CD4-positive, alpha-beta T cell treated with Interleukin-15 for 1 hour (primary cell): ENCODE data around the gene TMEM163.

ENCODE experiments used
- DNase-seq: peaks from one replicate; pipeline ENCODE4 v3.0.0-alpha.2; 2020

TMEM163 gene

DNA sequence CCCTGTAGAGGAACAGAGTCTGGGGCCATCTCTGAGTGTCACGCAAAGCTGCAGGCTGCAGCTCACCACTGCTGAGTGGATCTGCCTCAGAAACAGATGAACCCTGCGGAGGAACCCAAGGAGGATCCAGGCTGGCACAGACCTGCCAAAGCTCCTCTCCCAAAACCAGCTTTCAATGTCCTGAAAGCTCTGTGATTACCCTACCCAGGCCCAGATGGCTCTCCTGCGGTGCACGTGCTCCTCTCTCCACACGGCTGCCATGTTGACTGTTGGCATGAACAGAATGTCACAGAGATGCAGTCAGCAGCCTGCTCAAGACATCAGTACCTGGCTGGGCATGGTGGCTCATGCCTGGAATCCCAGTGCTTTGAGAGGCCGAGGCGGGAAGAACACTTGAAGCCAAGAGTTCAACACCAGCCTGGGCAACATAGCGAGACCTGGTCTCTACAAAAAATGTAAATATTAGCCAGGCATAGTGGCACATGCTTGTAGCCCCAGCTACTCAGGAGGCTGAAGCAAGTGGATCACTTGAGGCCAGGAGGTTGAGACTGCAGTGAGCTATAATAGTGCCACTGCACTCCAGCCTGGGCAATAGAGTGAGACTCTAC lies 248.1 kb downstream of the TMEM163 start:
- DNase-seq, result no peak

DNA sequence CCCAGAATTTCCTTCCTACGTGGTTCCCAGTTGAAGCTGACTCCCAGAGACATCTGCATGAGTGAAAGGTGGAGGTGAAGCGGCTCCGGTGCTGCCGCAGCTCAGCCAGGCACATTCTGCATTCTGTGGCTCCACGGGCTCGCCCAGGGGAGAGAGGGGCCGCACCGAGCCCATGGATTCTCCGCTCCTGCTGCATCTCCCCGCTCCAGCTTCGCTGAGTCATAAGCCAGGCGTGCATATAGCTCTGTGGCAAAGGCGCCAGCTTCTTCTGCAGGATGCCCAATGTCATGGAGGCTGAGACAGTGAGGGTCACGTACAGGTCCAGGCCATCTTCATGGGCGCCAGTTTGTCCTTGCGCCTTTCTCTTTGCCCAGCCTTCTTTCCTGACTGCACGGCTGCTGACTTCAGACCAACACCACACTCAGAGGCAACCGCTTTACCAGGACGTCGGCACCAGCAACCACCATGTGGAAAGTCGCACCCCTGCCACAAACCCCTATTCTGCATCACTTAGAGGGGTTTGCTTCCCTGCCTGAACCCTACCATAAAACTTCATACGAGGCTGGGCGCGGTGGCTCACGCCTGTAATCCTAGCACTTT lies 249.2 kb downstream of the TMEM163 start:
- no peak for DNase-seq

DNA sequence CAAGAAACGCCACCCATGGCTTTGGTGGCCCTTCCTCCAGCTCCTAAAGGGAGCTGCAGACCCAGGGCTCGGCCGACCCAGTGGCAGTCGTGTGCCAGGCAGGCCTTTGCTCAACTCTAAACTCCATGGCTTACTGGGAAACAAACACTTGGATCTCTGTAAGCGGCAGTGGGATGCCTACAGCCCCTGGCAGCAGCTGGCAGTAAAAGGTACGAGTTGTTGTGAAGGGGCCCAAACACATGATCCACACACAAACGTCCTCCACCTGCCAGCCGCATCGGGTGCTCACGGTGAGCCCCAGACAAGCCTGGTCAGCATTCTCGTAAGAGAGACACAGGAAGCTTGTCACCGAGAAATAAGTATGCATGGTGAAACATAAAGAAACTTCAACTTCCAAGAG lies 250.0 kb downstream of the TMEM163 start:
- DNase-seq, result no peak

DNA sequence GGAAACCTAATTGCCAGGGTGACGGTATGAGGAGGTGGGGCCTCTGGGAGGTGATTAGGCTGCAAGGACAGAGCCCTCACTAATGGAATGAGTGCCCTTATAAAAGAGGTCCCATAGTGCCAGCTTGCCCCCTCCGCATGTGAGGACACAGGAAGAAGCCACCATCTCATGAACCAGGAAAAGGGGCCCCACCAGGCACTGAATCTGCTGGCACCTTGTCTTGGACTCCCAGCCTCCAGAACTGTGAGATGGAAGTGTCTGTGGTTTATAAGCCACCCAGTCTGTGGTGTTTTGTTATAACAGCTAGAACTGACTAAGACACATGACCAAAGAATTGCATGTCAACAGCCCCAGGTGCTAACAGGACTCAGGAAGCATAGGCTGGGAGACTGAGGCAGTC lies 250.6 kb downstream of the TMEM163 start:
- no peak for DNase-seq

DNA sequence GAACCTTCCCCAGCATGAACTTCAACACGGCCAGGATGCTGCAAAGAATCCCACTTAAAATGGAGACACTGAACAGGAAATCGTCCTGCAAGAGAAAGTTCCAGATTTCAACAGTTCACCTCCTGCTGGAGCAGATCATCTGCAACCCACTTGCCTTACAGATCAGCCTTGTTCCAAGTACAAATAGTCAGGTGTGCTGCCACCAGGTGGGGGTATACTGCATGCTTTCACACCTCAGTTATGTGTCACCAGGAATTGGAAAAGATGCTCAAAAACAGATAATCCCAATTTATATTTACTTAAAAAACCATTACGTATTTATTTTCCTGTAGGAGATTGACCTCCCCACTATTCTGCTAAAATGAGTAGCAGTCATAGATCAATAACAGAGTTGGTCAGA lies 252.7 kb downstream of the TMEM163 start:
- DNase-seq, result no peak

DNA sequence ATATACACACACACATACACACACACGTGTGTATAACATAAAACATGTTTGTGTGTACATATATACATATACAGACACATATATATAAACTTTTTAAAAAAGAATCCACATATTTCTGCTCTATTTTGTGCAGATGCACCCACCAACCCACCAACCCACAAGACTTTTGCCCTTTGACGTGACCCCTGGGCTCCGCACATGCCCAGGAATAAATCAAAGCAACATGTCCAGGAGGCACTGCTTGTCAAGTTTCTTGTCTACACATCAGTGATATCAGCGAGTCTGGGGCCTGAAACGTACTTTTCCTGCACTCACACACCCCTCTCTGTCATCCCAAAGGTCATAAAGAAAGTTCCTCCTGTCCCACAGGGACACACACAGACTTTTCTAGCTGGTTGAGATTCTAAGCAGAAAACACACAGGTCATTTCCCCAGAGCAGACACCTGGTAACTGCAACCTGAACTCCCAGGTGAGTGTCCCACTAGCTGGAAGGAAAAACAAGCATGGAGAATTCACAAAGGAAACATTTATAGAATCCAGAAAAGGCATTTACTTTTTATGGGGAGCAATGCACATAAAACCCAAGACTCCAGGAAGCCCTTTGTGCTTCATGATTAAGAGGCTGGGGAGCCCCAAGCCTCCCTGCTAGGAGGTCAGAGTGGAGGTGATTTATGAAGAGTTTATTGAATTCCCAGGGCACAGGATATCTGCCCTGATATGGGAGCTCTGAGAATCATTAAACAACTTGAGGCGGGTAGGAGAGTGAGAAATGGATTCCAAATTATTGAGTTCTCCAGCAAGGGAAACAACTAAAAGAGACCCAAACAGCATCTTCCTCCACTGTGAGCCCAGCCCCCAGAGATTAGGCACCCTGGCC lies 253.3 kb downstream of the TMEM163 start:
- DNase-seq, result no peak

DNA sequence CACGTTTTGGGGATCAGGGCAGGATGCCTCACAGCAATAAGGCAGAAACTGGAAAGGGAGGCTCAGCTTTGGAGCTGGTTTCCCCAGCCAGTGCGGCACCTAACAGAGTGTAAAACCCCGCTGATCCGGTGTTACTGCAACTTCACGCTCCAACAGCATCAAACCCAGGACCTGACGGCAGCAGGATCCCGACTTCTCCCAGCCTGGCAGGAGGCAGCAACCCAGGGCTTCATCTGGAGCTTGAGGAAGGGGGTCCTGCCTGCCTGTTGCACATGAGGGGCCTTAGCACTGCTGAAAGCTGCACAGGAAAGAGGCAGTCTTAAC lies 255.1 kb downstream of the TMEM163 start:
- no peak for DNase-seq

DNA sequence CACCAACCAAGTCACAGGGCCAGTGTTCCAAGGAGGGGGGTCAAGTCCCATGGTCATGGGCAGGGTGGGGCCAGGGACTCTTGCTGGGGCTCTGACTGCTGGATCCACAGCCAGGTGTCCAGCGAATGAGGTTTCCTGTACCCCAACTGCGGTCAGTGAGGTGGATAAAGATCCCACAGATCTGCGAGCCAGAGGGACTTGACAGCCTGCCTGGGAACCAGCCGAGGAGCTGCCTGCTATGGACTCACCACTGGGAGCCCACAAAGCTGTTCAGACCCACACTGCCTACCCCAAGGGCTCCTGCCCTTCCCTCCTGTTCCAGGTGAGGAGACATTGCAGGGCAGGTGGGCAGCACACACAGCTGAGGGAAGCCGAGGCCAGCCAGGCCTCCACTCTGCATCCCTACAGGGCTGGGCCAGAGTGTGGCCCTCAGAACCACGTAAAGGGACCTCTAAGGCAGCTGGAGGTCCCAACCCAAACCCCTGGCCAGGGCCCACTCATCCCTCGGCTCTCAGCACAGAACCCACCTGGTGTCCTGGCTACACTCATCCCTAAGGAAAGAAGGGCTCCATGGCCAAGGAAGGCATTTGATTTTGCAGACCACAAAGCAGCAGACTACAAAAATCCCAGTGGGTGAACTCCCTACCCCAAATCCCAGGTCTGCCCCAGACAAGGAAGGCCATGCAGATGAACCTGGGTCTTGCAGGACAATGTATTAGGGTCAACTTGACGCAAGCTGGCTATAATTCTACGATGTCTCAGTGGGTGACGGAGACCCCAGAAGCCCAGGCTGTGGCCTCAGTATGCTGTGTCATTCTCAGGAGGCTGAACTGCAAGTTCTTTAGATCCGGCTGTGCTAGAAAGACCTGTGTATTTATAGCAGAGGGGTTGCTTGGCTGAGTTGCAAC lies 255.8 kb downstream of the TMEM163 start:
- no peak for DNase-seq

DNA sequence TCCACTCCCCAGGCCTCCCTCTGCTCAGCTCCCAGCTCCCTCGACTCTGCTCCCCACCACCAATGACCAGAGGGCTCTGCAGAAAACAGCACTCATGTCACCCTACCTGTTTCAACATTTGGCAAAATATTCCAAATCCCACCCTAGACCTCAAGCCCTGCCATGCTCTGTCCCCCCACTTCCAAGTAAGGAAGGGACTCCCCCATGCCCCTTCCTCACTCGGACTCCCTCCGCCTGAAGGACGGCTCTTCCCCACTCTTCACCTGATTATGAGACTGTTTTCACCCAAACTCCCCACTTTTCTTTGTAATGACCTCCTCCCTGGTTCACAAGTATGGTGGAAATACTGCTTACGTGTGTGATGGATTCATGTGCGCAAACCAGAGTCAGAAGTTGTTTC lies 256.5 kb downstream of the TMEM163 start:
- no peak for DNase-seq

DNA sequence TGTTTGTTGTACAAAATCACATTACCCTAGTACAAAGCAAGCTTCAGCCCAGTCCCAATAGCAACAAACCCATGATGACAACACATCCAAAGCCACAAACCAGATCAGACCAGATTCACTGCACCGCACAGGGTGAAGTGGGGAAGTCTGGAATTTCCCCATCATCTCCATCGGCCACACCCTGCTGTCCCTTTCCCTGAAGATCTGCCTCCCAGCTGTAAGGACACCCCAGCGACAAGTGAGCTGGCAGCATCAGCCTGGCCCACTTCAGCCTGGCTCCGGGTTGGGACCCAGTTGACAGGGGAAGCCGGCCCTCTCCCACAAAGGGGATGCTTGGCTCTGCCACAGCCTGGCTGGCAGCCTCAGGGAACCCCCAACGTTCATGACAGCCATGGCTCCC lies 257.3 kb downstream of the TMEM163 start:
- peak; percentile 28 for DNase-seq

DNA sequence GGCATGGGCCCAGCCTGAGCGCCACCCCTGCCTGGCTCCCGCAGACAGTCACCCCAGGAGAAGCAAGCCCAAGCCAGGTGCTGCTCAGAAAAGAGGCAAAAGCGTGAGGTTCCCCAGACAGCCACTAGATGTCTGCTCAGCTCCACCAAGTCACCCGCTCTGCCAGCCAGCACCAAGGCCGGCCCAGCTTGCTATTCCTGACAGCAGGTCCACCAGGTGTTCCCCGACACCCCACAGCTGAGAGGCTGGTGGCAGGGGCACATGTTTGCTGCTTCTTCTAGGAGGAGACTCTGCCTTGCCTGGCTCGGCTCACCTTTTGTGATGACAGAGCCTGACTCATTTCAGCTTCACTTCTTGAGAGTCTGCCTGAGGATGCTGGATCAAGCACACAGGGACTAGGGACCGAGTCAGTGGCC lies 258.2 kb downstream of the TMEM163 start:
- DNase-seq, result peak; percentile 43

DNA sequence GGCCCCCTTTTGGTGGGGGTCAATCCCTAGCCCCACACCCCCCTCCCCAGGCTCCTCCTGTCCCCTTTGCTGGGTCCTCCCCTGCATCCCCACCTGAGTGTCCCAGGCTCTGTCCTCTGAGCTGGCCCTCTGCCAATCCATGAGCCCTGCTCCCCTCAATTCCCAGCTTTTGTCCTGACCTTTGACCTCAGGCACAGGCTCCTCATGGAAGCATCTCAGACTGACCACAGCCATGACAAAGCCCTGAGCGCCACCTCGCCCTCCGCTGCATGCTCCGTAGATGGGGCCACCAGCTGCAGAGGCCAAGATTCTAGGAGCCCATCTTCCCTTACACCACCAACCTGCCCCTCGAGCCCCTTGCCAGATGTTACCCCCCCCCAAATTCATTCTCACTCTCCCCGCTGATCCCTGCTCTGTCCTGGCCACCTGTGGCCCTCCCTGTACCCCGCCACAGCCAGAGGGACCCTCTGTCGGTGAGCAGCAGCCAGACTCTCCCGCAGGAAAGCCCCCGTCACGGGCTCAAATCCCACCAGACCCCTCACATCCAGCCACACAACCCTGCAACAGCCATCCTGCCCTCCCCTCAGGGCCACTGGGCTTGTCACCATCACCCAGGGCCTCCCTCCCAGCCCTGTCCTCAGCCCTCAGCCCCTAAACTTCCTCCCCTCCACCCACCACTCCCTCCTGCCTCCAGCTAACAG lies 258.9 kb downstream of the TMEM163 start:
- DNase-seq, result no peak

DNA sequence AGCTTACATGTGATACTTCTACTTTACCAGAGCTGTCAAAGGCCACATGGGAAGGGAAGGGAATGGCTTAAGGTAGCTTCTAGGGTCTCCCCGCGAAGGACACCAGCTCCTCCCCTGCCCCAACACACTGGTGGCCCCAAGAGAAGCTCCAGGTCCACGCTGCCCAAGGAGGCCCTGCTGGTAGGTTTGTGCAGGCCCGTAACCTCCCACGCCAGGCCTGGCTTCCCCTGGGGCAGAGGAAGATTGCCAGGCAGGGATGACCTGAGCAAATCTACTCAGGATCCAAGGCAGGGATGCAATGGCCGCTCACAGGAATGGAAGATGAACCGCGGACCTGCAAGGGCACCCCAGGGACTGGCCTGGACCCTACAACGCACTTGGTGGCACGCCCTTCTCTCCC lies 259.9 kb downstream of the TMEM163 start:
- no peak for DNase-seq

DNA sequence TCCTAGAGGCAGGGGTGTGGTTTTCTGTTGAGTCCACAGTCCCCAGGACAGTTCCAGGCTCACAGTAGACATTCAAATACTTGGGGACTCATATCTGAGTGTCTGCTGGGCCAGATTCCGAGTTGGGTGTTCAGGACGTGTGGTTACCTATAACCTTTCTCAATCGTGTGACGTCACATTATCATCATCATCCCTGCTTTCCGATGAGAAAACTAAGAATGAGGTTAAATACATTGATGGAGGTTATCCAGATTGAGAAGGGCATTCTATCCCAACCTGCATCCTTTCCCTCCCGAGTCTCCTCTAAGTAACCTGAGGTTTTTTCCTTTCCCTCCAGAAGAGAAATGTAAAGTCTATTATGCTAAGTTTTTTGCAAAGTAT lies 260.3 kb downstream of the TMEM163 start:
- DNase-seq, result no peak

DNA sequence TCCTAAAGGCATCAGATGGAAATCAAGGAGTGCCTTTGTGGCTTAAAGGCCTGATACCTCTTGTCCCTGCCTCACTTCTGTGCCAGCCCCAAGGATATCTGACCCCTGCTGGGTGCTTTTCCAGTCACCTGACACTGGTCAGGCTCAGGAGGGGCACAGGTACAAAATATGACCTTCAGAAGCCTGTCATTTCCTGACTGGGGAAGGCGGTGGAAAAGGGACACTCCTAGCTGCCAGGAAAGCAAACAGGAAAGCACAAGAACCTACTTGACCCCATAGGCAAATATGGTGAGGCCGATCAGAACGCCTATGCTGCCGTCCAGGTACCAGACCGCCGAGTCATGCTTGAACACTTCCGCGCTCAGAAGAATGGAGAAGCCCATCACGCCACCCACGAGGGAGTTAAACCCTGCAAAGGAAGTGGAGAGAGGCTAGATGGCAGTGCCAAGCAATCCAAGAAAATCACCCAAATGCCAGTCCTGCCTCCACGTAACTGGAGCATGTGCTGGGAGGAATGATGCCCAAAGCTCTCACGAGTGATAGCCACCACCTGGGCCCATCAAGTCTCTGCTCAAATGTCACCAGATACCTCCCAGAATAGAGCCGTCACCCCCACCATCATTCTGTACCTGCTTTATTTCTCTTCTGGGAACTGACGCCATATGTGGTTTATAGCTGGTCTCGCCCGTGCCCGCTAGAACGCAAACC lies 260.9 kb downstream of the TMEM163 start:
- DNase-seq, result no peak

DNA sequence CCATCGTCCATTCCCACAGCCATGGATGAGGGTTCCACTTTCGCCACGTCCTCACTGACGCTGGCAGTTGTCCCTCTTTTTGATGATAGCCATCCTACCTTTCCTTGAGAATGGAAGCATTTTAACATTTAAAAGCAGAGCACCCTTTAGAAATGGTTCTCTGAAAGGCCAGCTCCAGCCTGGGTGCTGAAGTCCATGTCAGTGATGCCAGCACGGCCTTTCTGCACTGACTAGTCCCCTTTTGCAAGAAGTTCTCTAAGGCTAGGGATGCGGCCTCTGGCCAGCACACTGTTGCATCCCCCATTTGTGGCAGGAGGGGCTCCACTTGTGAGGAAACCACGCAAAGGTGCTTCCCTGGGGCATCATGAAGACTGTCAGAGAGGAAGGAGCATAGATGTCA lies 261.4 kb downstream of the TMEM163 start:
- DNase-seq, result no peak

DNA sequence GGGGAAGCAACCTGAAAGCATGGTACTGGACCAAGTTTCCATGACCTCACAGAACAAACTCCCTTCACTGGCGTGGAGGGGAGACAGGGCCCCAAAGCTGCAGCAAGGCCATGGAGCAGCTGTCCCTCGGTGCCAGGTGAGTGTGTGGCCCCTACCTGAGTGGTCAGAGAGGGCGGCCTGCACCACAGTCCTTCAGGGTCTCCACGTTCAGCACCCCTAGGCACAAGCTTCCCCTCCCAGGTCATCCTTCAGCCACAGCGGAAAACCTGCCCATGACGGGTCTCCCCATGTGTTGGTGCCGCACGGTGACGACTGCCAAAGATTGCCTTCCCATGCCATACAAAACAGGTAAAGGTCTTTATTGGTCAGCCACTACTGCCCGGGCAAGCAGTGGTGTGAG lies 263.4 kb downstream of the TMEM163 start:
- DNase-seq, result no peak

DNA sequence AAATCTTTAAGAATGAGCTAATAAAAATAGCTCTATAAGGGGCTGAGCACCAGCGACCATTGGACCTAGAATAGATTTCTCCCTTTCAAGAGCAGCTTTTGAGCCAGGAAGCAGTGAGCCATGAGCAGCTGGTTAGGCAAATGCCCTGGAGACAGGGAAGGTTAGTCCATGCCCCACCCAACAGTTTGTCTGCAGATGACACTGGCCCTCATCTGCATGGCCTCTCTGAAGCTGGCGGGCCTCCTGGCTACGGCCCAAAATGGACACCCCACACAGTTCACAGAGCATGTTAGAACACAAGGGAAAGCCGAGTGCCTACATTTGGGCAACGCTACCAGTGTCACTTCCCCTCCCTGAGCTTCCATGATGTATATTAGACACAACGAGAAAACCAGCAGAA lies 263.9 kb downstream of the TMEM163 start:
- no peak for DNase-seq

DNA sequence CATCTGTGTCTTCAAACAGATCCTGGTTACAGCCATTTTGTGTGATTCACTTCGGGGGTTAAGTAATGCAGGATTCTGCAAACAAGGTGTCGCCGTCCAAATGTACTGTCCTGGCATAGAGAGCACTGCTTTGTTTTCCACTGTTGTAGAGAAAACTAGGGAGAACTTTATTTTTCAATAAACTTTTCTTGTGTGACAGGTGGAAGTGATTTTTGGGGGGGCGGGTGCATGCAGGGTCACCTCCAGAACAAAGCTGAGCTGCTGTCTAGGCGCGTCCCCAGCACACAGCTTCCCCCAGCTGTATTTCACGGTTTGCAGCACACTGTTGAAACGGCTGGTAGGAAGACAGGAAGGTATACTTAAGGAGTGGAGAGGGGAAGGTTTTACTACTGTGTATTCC lies 264.4 kb downstream of the TMEM163 start:
- no peak for DNase-seq

DNA sequence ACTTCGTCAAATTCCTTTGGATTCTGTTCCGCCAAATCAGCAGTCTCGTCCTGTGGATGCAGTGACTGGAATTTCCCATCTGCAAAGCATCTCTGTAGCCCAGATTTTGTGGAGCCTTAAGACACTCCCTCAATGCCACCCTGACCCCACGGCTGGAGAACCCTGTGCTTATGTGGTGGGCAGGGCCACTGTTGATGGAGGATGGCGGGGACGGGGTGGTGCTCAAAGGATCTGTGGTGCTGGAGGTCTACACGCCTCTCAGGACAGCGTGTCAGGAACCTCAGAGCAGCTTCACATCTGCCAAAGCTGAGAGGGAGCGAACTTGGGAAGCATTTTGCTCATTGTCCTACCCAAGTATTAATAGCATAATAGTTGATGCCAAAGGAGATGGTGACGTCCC lies 264.8 kb downstream of the TMEM163 start:
- DNase-seq, result no peak

DNA sequence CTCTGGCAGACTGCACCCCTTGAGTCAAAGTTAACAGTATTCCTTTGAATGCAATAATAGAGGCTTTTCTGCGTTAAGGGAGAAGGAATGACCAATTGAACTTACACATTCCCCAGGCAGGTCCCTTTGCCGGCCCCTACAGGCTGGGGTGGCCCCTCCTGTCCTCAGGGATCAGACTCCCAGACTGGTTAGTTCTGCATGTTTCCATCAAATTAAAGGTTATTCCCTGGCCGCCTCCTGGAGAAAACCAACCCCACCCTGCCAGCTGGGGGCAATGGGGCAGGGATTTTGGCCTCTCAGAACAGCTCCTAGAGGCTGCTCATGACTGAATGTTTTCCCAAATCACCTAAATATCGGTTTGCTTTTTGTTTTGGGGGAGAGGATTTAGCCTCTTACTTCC lies 265.3 kb downstream of the TMEM163 start:
- DNase-seq, result no peak
